ENCODE data around the gene GAS7.
"Not testable (repeated sequence)": the region's sequence is repeated elsewhere in the genome, so short reads cannot be mapped to it uniquely, and the experiment has no call there.

Gene GAS7

GRCh38 chr17:9932491-9932890 lies 265.9 kb downstream of the GAS7 start:
- no peak for DNase-seq

GRCh38 chr17:9931144-9931741 lies 267.2 kb downstream of the GAS7 start:
- no peak for DNase-seq

GRCh38 chr17:9929871-9930270 lies 268.5 kb downstream of the GAS7 start:
- DNase-seq = no peak

DNA sequence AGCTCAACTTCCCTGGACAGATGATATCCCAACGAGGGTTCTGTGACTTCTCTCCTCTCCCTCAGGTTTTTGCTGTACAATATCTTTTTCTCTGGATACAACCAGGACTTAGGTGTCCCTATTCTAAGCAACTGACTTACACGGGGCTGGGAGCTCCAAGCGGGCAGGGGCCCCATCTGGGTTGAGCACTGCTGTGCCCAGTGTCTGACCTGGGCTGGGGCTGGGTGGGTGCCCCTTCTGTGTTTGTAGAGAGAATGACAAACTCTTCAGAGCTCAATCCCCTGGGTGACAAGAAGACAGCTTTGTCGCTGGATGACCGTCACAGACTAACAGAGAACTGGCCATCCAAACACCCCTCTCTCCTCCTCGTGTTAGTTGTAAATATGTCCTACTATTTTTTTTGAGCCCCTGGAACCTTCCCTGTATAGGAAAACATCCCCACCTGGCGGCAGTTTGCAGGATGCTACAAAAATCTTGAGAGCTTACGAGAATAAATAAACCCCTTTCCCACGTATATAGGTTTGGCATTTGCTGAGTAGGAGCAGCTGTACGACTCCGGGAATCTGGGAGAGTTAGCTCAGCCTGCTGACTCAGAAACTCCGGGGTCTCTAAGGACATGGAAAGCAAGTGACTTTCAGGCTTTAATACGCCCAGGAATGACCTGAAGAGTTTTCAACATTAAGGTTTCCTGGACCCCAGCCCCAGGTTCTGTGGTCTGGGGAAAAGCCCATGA lies 269.6 kb downstream of the GAS7 start:
- peak; percentile 69 for DNase-seq

- DNase-seq = no peak
Measured at GRCh38 chr17:9926150-9926804, 272.1 kb downstream of the GAS7 start.

- no peak for DNase-seq
Measured at GRCh38 chr17:9925457-9925856, 272.9 kb downstream of the GAS7 start.

GRCh38 chr17:9924735-9925191 lies 273.6 kb downstream of the GAS7 start:
- peak; percentile 61 for DNase-seq

DNA sequence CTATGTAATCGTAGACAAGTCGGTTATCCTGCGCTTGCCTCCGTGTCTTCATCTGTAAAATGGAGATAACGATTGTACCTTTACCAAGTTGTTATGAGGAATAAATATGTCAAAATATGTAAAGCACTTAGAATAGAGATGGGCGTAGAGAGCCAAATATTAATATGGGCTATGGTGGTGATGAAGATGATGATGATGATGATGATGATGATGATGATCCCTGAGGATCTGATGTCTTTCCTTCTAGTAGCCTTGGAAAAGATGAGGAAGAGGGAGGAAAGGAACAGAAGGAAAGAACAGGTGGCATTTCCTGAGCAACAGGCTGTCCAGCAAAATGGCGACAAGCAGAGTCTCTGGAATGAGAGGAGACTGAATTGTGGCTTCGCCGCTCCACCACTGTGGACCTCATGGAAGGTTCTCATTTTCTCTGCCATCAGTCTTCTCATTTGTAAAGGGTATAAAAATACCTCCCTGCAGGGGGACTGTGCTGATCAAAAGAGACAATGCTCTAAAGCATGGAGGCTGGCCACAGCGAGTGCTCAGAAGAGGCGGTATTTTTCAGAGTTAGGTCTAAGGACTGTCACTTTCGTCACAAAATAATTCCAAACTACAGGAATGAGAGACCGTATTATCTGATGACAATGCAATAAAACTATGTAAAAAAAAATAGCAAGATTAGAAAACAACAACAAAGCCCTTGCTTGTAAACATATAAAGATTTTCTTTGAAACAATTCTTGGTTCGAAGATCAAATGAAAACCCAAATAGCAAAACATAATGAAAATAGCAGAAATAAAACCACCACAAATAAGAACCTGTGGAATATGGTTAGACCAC lies 276.2 kb downstream of the GAS7 start:
- DNase-seq = no peak

- not testable (repeated sequence) for DNase-seq
Measured at GRCh38 chr17:9921216-9921615, 277.2 kb downstream of the GAS7 start.

GRCh38 chr17:9918804-9919352 lies 279.5 kb downstream of the GAS7 start:
- no peak for DNase-seq

GRCh38 chr17:9918352-9918751 lies 280.1 kb downstream of the GAS7 start:
- no peak for DNase-seq

- DNase-seq = no peak
Measured at GRCh38 chr17:9917801-9918200, 280.6 kb downstream of the GAS7 start.

DNA sequence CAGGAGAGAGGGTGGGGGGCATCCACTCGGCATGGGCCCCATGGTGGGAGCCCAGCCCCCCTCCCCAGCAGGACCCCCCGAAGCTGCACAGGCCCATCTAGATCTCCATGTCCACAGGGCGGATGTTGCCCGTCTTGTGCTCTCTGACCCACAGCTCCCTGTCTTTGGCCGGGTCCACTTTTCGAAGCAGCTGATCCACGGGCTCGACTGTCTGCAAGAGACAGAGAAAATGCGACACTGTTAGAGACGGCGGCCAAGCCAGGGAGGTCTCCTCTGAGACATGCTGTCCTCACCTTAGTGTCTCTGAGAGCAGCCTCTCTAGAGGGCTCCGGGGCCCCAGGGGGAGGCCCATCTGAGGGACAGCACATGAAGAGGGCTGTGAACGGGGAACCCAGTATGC lies 281.3 kb downstream of the GAS7 start:
- DNase-seq = no peak

- DNase-seq = no peak
Measured at GRCh38 chr17:9916108-9916507, 282.3 kb downstream of the GAS7 start.

DNA sequence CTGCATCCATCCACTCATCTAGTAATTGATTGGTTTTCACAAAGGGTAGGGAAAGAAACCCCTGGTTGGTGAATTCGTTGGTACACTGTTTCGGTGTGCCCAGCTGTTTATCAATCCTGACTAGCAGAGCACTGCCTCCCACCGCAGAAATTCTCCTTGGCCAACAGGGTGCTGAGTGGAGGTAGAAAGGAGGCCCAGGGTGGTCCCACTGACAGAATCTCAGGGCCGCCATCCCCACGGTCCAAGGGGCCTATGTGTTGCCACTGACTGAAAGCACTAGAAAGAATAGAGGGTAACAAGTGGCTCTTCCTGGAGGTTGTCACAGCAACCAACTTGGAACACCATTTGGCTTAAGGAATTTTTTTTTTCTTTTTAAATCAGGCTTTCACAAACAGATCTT lies 284.9 kb downstream of the GAS7 start:
- DNase-seq = no peak

- no peak for DNase-seq
Measured at GRCh38 chr17:9912121-9913099, 286.0 kb downstream of the GAS7 start.

- DNase-seq = no peak
Measured at GRCh38 chr17:9911089-9911488, 287.3 kb downstream of the GAS7 start.

DNA sequence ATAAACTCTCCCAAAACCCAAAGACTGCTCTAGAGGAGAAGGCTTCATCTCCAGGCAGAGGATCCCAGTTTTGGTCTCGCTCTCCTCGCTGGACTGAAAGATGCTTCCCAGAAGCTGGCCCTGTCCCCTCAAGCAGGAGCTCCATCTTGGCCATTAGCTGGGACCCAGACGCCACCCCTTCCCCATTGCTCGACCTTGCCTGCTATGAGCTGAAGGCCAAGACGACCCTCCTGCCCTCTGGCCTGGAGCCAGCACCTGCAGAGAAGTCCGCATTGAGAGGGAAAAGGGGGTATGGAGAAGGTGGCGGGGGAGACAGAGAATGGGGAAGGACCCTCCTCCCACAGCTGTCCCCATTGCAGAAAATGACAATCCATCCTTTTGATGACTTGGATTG lies 289.8 kb downstream of the GAS7 start:
- DNase-seq = no peak

GRCh38 chr17:9907883-9908648 lies 290.3 kb downstream of the GAS7 start:
- DNase-seq = no peak

- no peak for DNase-seq
Measured at GRCh38 chr17:9907131-9907530, 291.3 kb downstream of the GAS7 start.

GRCh38 chr17:9906616-9907015 lies 291.8 kb downstream of the GAS7 start:
- DNase-seq = no peak

All from NCI-H2171 (cell line).